WI38 (cell line): Measurements from ENCODE around the gene KIF1A.

Experiments
- H3K4me3 ChIP-seq: 2 replicates; pipeline ENCODE4 v1.5.1; 2011; ENCODE audit warnings: low read depth, mild to moderate bottlenecking, control low read depth, low read length
- TF ChIP-seq, protein P1 (sequence below): IDR thresholded peaks from 2 replicates; pipeline ENCODE4 v1.5.1; 2012; ENCODE audit warnings: low read depth, mild to moderate bottlenecking, control low read depth, low read length

KIF1A gene

GRCh38 chr2:240777456-240778212, 42.4 kb downstream of the KIF1A start:
- H3K4me3 ChIP-seq = no peak overlapping the region
- TF ChIP-seq, protein P1, sequence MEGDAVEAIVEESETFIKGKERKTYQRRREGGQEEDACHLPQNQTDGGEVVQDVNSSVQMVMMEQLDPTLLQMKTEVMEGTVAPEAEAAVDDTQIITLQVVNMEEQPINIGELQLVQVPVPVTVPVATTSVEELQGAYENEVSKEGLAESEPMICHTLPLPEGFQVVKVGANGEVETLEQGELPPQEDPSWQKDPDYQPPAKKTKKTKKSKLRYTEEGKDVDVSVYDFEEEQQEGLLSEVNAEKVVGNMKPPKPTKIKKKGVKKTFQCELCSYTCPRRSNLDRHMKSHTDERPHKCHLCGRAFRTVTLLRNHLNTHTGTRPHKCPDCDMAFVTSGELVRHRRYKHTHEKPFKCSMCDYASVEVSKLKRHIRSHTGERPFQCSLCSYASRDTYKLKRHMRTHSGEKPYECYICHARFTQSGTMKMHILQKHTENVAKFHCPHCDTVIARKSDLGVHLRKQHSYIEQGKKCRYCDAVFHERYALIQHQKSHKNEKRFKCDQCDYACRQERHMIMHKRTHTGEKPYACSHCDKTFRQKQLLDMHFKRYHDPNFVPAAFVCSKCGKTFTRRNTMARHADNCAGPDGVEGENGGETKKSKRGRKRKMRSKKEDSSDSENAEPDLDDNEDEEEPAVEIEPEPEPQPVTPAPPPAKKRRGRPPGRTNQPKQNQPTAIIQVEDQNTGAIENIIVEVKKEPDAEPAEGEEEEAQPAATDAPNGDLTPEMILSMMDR = no peak

DNA sequence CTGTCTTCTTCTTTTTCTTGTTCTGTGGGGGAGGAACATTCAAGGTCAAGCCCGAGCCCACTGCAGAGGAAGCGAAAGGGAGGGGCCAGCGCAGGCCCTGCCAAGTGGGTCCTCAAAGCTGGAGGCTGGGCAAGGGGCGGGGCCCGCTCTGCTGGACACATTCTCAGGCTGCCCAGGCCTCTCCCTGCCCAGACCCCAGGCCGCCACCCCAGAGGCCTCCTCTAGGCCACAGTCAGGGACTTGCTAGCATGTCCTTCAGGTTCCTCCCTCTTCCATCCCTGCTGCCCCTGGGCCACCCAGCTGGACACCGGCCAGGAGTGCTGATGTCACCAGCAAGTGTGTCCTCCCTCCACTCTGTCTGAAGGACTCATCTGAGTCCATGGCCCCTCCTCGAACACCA, 44.1 kb downstream of the KIF1A start:
- no peak overlapping the region for H3K4me3 ChIP-seq
- TF ChIP-seq, protein P1 = no peak

DNA sequence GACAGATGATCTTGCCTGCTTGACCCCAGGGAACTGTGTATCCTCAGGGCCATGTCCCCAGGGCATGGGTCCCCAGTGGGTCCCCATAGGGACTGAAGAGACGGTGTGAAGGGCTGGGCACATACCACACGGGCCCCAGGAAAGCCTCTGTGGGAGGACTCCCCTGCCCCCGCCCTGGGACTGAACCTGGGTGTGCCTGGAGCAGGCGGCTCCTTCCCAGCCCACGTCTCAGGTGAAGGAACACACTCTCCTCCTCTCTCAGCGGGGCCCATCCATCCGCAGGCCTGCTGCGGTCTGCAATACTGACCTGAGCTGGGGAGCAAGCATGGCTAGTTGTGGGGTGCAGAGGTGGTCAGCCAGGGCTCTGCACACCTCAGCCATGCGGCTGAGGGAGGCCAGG, 45.2 kb downstream of the KIF1A start:
- TF ChIP-seq, protein P1 = no peak
- no peak overlapping the region for H3K4me3 ChIP-seq

DNA sequence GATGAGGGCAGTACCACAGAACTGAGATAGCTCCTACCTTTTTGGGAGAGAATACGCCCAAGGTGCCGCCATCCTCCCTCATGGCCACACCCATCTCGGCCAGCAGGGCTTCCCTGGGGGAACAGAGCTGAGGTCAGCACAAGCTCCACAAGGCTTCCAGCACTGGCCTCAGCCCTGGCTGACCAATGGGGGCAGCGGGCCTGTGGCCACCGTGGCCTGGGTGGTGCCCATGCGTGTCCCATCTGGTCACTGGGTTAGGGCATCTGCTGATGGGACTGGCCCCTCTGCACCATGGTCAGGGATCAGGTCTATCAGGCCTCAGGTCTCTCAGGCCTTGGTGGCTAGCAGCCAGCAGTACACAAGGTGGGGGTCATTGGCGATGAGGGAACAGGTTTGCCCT, 50.9 kb downstream of the KIF1A start:
- TF ChIP-seq, protein P1 = no peak
- H3K4me3 ChIP-seq = no peak overlapping the region

DNA sequence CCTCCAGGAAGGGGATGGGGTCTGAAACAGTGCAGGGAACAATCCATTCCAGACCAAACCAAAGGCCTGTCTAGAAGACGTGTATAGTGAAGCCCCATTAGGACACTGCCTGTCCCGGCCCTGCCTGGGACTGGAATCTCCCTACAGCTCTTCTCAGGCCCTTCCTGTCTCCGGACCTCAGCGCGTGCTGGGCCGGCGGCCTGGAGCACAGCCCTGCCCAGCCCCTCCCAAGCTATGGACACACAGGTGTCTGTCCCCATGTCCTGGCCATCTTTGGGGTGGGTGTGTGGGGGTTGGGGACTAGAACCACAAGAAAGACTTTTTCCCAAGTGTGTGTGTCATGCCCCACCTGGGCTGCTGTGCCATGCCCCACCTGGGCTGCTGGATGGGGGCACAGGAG, 51.8 kb downstream of the KIF1A start:
- TF ChIP-seq, protein P1 = no peak
- no peak overlapping the region for H3K4me3 ChIP-seq

GRCh38 chr2:240767341-240767740, 52.7 kb downstream of the KIF1A start:
- H3K4me3 ChIP-seq = no peak overlapping the region
- TF ChIP-seq, protein P1 = no peak

GRCh38 chr2:240766072-240766471, 53.9 kb downstream of the KIF1A start:
- no peak overlapping the region for H3K4me3 ChIP-seq
- TF ChIP-seq, protein P1 = no peak
